Measurements from ENCODE around the gene MGAT5B. TPM values are rescaled to one million over a fixed set of nuclear protein-coding genes. Genes with fewer than 3 reads are reported as not detected.

MGAT5B gene
- total RNA-seq, 1 experiment from 2014 or later = 4.9 TPM

- DNase-seq (ENCODE audit: low read depth) = no peak
Observed at GRCh38 chr17:76903631-76904030, 35.4 kb downstream of the MGAT5B start.

- DNase-seq (ENCODE audit: low read depth) = no peak
Observed at GRCh38 chr17:76904116-76904515, 35.9 kb downstream of the MGAT5B start.

GRCh38 chr17:76905036-76905435 is 36.8 kb downstream of the MGAT5B start:
- no peak for DNase-seq (ENCODE audit: low read depth)

GRCh38 chr17:76905836-76906235 is 37.6 kb downstream of the MGAT5B start:
- DNase-seq (ENCODE audit: low read depth) = no peak

GRCh38 chr17:76906463-76906862 is 38.3 kb downstream of the MGAT5B start:
- no peak for DNase-seq (ENCODE audit: low read depth)

- DNase-seq (ENCODE audit: low read depth) = no peak
Observed at GRCh38 chr17:76907352-76907751, 39.1 kb downstream of the MGAT5B start.

GRCh38 chr17:76909971-76910760 is 42.0 kb downstream of the MGAT5B start:
- no peak for DNase-seq (ENCODE audit: low read depth)

- no peak for DNase-seq (ENCODE audit: low read depth)
Observed at GRCh38 chr17:76911299-76912017, 43.3 kb downstream of the MGAT5B start.

- DNase-seq (ENCODE audit: low read depth) = no peak
Observed at GRCh38 chr17:76912421-76913164, 44.4 kb downstream of the MGAT5B start.

GRCh38 chr17:76914937-76915336 is 46.7 kb downstream of the MGAT5B start:
- no peak for DNase-seq (ENCODE audit: low read depth)

GRCh38 chr17:76915840-76916510 is 47.8 kb downstream of the MGAT5B start:
- DNase-seq (ENCODE audit: low read depth) = no peak

- DNase-seq (ENCODE audit: low read depth) = no peak
Observed at GRCh38 chr17:76917829-76918228, 49.6 kb downstream of the MGAT5B start.

- no peak for DNase-seq (ENCODE audit: low read depth)
Observed at GRCh38 chr17:76918811-76919210, 50.6 kb downstream of the MGAT5B start.

GRCh38 chr17:76920364-76921139 is 52.3 kb downstream of the MGAT5B start:
- DNase-seq (ENCODE audit: low read depth) = no peak

- DNase-seq (ENCODE audit: low read depth) = no peak
Observed at GRCh38 chr17:76921340-76922036, 53.3 kb downstream of the MGAT5B start.

GRCh38 chr17:76922084-76922483 is 53.9 kb downstream of the MGAT5B start:
- DNase-seq (ENCODE audit: low read depth) = no peak

GRCh38 chr17:76922967-76923366 is 54.8 kb downstream of the MGAT5B start:
- DNase-seq (ENCODE audit: low read depth) = no peak

- no peak for DNase-seq (ENCODE audit: low read depth)
Observed at GRCh38 chr17:76923491-76923890, 55.3 kb downstream of the MGAT5B start.

- no peak for DNase-seq (ENCODE audit: low read depth)
Observed at GRCh38 chr17:76924345-76925342, 56.4 kb downstream of the MGAT5B start.

Measured in RPMI7951 (cell line).